ENCODE results near the gene TRAPPC3L. TPM values are rescaled to one million over a fixed set of nuclear protein-coding genes. Genes with fewer than 3 reads are reported as not detected.

TRAPPC3L gene
- total RNA-seq, 1 experiment from 2014 or later: not detected

GRCh38 chr6:116508527-116508926, 37.0 kb downstream of the TRAPPC3L start:
- no peak for ATAC-seq
- intact Hi-C loops (cut with micrococcal nuclease): no loop called here

GRCh38 chr6:116507324-116507723, 38.2 kb downstream of the TRAPPC3L start:
- no peak for ATAC-seq

More at GRCh38 chr6:116508527-116508926, 37.0 kb downstream of the TRAPPC3L start:
- TF ChIP-seq MAX (IDR thresholded peaks at IDR 0.05) (no peak), FOSL1 (IDR thresholded peaks at IDR 0.05; ENCODE audit: low read depth) (no peak), SRF (IDR thresholded peaks at IDR 0.05; ENCODE audit: low read depth) (no peak), EZH2phosphoT487 (IDR thresholded peaks at IDR 0.05; ENCODE audit: borderline replicate concordance) (no peak), SIN3A (IDR thresholded peaks at IDR 0.05; ENCODE audit: low read depth) (no peak), ELF1 (IDR thresholded peaks at IDR 0.05; ENCODE audit: borderline replicate concordance, low read depth) (no peak), CBX3 (IDR thresholded peaks at IDR 0.05; ENCODE audit: low read depth) (no peak), SP1 (IDR thresholded peaks at IDR 0.05; ENCODE audit: low read depth) (no peak), ATF3 (IDR thresholded peaks at IDR 0.05) (no peak)
- ChIA-PET CTCF (no interaction called here), POLR2A (no interaction called here), RAD21 (ENCODE audit: low non-redundant PET in 1 of 2, low total read pairs in 2 of 2, uncharacterized antibody in 2 of 2, unreplicated experiment in 2 of 2) (no interaction called here)
- H3K79me2 ChIP-seq (ENCODE audit: insufficient read depth, low read length): no peaks in the 10 kb centered on the region
- no peak overlapping the region for H3K4me3 ChIP-seq (replicated peaks in 1 of 2; ENCODE audit: low read depth in 1 of 2, low read length in 2 of 2)
- H3K9ac ChIP-seq (ENCODE audit: low read length): no peak overlapping the region
- no peaks in the 10 kb centered on the region for H3K27me3 ChIP-seq (ENCODE audit: insufficient read depth, low read length)
- peaks cover 0 to 9% of the 10 kb centered on the region in 2 experiments; a peak in 2 of 4 replicates for H3K4me1 ChIP-seq (ENCODE audit: control insufficient read depth in 1 of 2, insufficient read depth in 2 of 2, low read length in 2 of 2)
- no peak overlapping the region for H3K4me2 ChIP-seq (ENCODE audit: low read length)
- DNase-seq (ENCODE audit: low read depth, low spot score): no peak
- no peaks in the 10 kb centered on the region for H3K36me3 ChIP-seq (ENCODE audit: control insufficient read depth in 1 of 2, insufficient read depth in 2 of 2, low read length in 2 of 2)
- no peaks in the 10 kb centered on the region for H3K9me3 ChIP-seq (ENCODE audit: control insufficient read depth in 1 of 2, insufficient read depth in 1 of 2, low read depth in 1 of 2, low read length in 2 of 2)
- no TSS peak for BruUV-seq (replicated peaks)
- H4K20me1 ChIP-seq (ENCODE audit: insufficient read depth): no peaks in the 10 kb centered on the region
- no peak overlapping the region for H2AFZ ChIP-seq (ENCODE audit: low read depth, low read length, poor library complexity, severe bottlenecking)
- H3K9me2 ChIP-seq (ENCODE audit: insufficient read depth): no peaks in the 10 kb centered on the region
- no peak overlapping the region for H3K27ac ChIP-seq (ENCODE audit: low read depth, low read length)

More at GRCh38 chr6:116507324-116507723, 38.2 kb downstream of the TRAPPC3L start:
- H3K27ac ChIP-seq (ENCODE audit: low read depth, low read length): no peak overlapping the region
- H3K9ac ChIP-seq (ENCODE audit: low read length): no peak overlapping the region
- ChIA-PET RAD21 (ENCODE audit: low non-redundant PET in 1 of 2, low total read pairs in 2 of 2, uncharacterized antibody in 2 of 2, unreplicated experiment in 2 of 2) (no interaction called here), CTCF (no interaction called here), POLR2A (no interaction called here)
- no peak overlapping the region for H3K4me2 ChIP-seq (ENCODE audit: low read length)
- no peaks in the 10 kb centered on the region for H3K79me2 ChIP-seq (ENCODE audit: insufficient read depth, low read length)
- TF ChIP-seq EGR1 (IDR thresholded peaks at IDR 0.05; ENCODE audit: low read depth) (no peak), FOSL1 (IDR thresholded peaks at IDR 0.05; ENCODE audit: low read depth) (no peak), ATF3 (IDR thresholded peaks at IDR 0.05) (no peak), JUND (IDR thresholded peaks at IDR 0.05) (no peak), ELF1 (IDR thresholded peaks at IDR 0.05; ENCODE audit: borderline replicate concordance, low read depth) (no peak), SP1 (IDR thresholded peaks at IDR 0.05; ENCODE audit: low read depth) (no peak)
- H3K9me2 ChIP-seq (ENCODE audit: insufficient read depth): no peaks in the 10 kb centered on the region
- no peaks in the 10 kb centered on the region for H3K27me3 ChIP-seq (ENCODE audit: insufficient read depth, low read length)
- BruUV-seq (replicated peaks): no TSS peak
- H3K4me3 ChIP-seq (replicated peaks in 1 of 2; ENCODE audit: low read depth in 1 of 2, low read length in 2 of 2): no peak overlapping the region
- peaks cover 0 to 9% of the 10 kb centered on the region in 2 experiments; a peak in 2 of 4 replicates for H3K4me1 ChIP-seq (ENCODE audit: control insufficient read depth in 1 of 2, insufficient read depth in 2 of 2, low read length in 2 of 2)
- no peaks in the 10 kb centered on the region for H4K20me1 ChIP-seq (ENCODE audit: insufficient read depth)
- no peaks in the 10 kb centered on the region for H3K36me3 ChIP-seq (ENCODE audit: control insufficient read depth in 1 of 2, insufficient read depth in 2 of 2, low read length in 2 of 2)
- H2AFZ ChIP-seq (ENCODE audit: low read depth, low read length, poor library complexity, severe bottlenecking): no peak overlapping the region
- DNase-seq (ENCODE audit: low read depth, low spot score): no peak
- H3K9me3 ChIP-seq (ENCODE audit: control insufficient read depth in 1 of 2, insufficient read depth in 1 of 2, low read depth in 1 of 2, low read length in 2 of 2): no peaks in the 10 kb centered on the region
- intact Hi-C loops (cut with micrococcal nuclease): no loop called here

Data from HCT116 (cell line).